ENCODE results near the gene CNTROB. TPM values are rescaled to one million over a fixed set of nuclear protein-coding genes. Genes with fewer than 3 reads are reported as not detected.
A peak's percentile ranks its signal among the peaks of the same experiment; 100 is the strongest.

CNTROB gene
- total and polyA plus RNA-seq, 7 donors = 5.5 to 9.6 (median 8.7) TPM

GRCh38 chr17:7972131-7972785 is 40.3 kb downstream of the CNTROB start:
- ATAC-seq = peak; percentile 76 to 100 (median 98)
- Histone ChIP-seq H3K27me3 (ENCODE audit: insufficient read depth in 3 of 3, low read length in 2 of 3) (no peaks in the 10 kb centered on the region), H3K27ac (peak overlapping the region; percentile 28), H3K36me3 (ENCODE audit: insufficient read depth in 1 of 2, low read depth in 1 of 2) (no peaks in the 10 kb centered on the region), H3K4me3 (no peak overlapping the region), H3K9me3 (peaks cover 11% of the 10 kb centered on the region), H3K4me1 (peaks cover 11% of the 10 kb centered on the region)
- WGBS, 3 donors = 76 to 92% (median 82%) methylated on average over 8 of the region's 8 CpGs
- no peak for TF ChIP-seq CTCF (IDR thresholded peaks at IDR 0.05)
- peak in 1 of 2 donors; percentile 64 for DNase-seq
- intact Hi-C loops (cut with DNase I) = no loop called here

GRCh38 chr17:7974638-7975131 is 42.7 kb downstream of the CNTROB start:
- DNase-seq (no peak), ATAC-seq (no peak)
- H3K27ac ChIP-seq = no peak overlapping the region
- no peaks in the 10 kb centered on the region for H3K27me3 ChIP-seq (ENCODE audit: insufficient read depth in 3 of 3, low read length in 2 of 3)
- H3K9me3 ChIP-seq = peaks cover 11% of the 10 kb centered on the region
- intact Hi-C loops (cut with DNase I) = no loop called here
- no peak for TF ChIP-seq CTCF (IDR thresholded peaks at IDR 0.05)
- H3K36me3 ChIP-seq (ENCODE audit: insufficient read depth in 1 of 2, low read depth in 1 of 2) = no peaks in the 10 kb centered on the region
- H3K4me3 ChIP-seq = no peak overlapping the region
- peaks cover 11% of the 10 kb centered on the region for H3K4me1 ChIP-seq

GRCh38 chr17:7977039-7977438 is 45.0 kb downstream of the CNTROB start:
- H3K4me1 ChIP-seq = peaks cover 6% of the 10 kb centered on the region
- peaks cover 11% of the 10 kb centered on the region for H3K9me3 ChIP-seq
- DNase-seq = no peak
- no peak overlapping the region for H3K27ac ChIP-seq
- ATAC-seq = no peak
- 90 to 91% (median 91%) methylated on average over 4 of the region's 4 CpGs for WGBS, 3 donors
- H3K36me3 ChIP-seq (ENCODE audit: insufficient read depth in 1 of 2, low read depth in 1 of 2) = no peaks in the 10 kb centered on the region
- no peak overlapping the region for H3K4me3 ChIP-seq
- intact Hi-C loops (cut with DNase I) = no loop called here
- TF ChIP-seq CTCF (IDR thresholded peaks at IDR 0.05) = no peak
- peaks cover 0 to 3% (median 0%) of the 10 kb centered on the region in 3 donors for H3K27me3 ChIP-seq (ENCODE audit: insufficient read depth in 3 of 3, low read length in 2 of 3)

- no peak overlapping the region for H3K27ac ChIP-seq
- H3K27me3 ChIP-seq (ENCODE audit: insufficient read depth in 3 of 3, low read length in 2 of 3) = peaks cover 0 to 3% (median 0%) of the 10 kb centered on the region in 3 donors
- DNase-seq (no peak), ATAC-seq (no peak)
- peaks cover 11% of the 10 kb centered on the region for H3K9me3 ChIP-seq
- H3K36me3 ChIP-seq (ENCODE audit: insufficient read depth in 1 of 2, low read depth in 1 of 2) = no peaks in the 10 kb centered on the region
- 87 to 92% (median 89%) methylated on average over 5 of the region's 5 CpGs for WGBS, 3 donors
- H3K4me3 ChIP-seq = no peak overlapping the region
- peaks cover 3% of the 10 kb centered on the region for H3K4me1 ChIP-seq
- TF ChIP-seq CTCF (IDR thresholded peaks at IDR 0.05) = no peak
- intact Hi-C loops (cut with DNase I) = no loop called here
Observed at GRCh38 chr17:7977805-7978204, 45.8 kb downstream of the CNTROB start.

- ATAC-seq (no peak), DNase-seq (no peak)
- 72 to 82% (median 82%) methylated on average over 7 of the region's 7 CpGs for WGBS, 3 donors
- Histone ChIP-seq H3K27me3 (ENCODE audit: insufficient read depth in 3 of 3, low read length in 2 of 3) (peaks cover 0 to 3% (median 0%) of the 10 kb centered on the region in 3 donors), H3K9me3 (no peaks in the 10 kb centered on the region), H3K27ac (no peak overlapping the region), H3K4me1 (no peaks in the 10 kb centered on the region), H3K36me3 (ENCODE audit: insufficient read depth in 1 of 2, low read depth in 1 of 2) (no peaks in the 10 kb centered on the region), H3K4me3 (no peak overlapping the region)
- no peak for TF ChIP-seq CTCF (IDR thresholded peaks at IDR 0.05)
- intact Hi-C loops (cut with DNase I) = no loop called here
Observed at GRCh38 chr17:7982173-7982572, 50.2 kb downstream of the CNTROB start.
